NCI-H748 treated with DMSO at 0.1 percent for 48 hours (cell line): ENCODE data around the gene MZB1.
A peak's percentile ranks its signal among the peaks of the same experiment; 100 is the strongest.

Experiments
- DNase-seq: peaks from one replicate; lab custom pipeline; 2025; lab: John Stamatoyannopoulos, UW

The MZB1 gene

GRCh38 chr5:139389701-139390638 lies at the start of gene MZB1:
MZB1 (minus strand) TSS chr5:139389913; CDS start chr5:139389856, 57 bp downstream.
- no peak for DNase-seq

DNA sequence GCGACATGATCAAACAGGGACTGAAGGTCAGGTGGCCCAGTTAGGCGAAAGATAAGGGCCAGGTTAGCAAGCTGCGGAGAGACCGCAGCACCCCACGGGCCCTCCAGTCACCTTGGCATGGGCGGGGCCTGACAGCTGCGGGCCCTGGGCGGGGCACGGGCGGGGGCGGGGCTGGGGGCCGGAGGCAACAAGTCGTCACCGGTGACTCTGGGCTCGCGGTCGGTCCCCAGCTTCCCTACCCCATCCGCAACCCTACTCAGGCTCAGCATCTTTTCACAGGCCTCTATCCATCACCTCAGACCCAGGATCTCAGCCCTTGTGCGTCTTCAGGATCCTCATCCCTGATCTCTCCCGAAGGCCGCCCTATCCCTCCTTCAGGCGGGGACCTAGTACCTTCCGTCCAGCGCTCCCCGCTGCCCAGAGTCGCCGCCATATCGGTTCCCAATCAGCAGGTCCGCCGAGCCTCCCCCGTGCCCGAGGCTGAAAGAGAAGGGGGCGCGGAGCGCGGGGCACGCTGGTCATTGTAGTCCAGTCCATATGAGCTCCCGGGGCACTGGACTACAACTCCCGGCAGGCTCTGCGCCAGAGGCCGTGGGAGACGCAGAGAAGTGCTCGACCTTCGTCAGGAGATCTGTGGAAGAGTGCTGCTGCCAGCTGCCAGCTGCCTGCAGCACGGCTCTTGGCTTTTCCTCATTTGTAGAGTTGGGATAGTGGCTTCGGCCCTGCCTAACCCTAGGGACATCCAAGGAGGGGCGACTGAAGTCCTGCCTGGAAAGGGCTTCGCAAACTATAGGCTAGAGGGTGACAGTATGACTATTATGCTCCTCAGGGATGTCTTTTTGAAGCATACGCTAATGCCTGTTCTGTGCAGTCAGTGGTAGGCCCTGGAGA lies 49.5 kb upstream of the MZB1 start, which contains the start of gene DNAJC18:
TSS of gene DNAJC18 (minus strand) at position 513 of the 891 bp plus-strand sequence. CDS start at position 433, 80 bp downstream.
- peak; percentile 89 for DNase-seq

DNA sequence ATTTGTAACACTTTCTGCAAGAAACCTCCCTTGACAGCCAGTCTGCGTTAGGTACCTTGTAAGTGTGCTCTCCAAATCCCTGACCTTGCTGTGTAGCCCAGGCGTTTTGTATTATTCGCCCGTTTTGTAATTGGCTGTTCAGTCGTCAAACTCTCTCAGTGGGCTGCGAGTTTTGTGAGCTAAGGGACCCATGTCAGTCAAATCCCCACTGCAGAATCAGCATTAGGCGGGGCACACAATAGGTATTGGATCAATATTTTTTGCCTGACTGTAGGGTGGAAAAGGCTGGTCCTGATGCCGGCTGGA lies 48.9 kb upstream of the MZB1 start:
- DNase-seq: no peak

DNA sequence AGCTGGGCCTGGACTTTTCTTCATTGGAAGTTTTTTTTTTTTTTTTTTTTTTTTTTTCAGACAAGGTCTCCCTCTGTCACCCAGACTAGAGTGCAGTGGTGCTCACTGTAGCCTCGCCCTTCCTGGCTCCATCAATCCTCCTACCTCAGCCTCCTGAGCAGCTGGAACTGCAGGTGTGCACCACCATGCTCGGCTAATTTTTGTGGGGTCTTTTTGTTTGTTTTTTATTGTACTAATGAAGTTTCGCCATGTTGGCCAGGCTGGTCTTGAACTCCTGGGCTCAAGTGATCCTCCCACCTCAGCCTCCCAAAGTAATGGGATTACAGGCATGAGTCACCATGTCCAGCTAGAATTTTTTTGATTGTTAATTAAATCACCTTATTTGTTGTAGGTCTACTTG lies 46.0 kb upstream of the MZB1 start:
- no peak for DNase-seq

GRCh38 chr5:139431706-139432105 lies 42.0 kb upstream of the MZB1 start:
- no peak for DNase-seq

DNA sequence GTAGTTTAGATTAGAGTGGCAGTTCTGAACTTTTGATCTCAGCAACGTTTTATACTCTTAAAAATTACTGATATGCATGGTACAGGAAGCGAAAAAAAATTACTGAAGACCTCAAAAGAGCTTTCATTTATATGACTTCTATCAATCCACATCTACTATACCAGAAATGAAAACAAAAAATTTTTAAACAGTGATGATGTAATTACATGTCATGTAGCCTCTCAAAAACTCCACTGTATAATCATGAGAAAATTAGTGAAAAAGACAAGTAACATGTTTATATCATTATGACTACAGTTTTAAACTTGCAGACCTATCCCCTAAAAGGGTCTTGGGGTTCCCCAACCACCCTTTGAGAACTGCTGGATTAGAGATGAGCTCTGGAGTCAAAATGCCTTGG lies 40.3 kb upstream of the MZB1 start:
- DNase-seq: no peak

DNA sequence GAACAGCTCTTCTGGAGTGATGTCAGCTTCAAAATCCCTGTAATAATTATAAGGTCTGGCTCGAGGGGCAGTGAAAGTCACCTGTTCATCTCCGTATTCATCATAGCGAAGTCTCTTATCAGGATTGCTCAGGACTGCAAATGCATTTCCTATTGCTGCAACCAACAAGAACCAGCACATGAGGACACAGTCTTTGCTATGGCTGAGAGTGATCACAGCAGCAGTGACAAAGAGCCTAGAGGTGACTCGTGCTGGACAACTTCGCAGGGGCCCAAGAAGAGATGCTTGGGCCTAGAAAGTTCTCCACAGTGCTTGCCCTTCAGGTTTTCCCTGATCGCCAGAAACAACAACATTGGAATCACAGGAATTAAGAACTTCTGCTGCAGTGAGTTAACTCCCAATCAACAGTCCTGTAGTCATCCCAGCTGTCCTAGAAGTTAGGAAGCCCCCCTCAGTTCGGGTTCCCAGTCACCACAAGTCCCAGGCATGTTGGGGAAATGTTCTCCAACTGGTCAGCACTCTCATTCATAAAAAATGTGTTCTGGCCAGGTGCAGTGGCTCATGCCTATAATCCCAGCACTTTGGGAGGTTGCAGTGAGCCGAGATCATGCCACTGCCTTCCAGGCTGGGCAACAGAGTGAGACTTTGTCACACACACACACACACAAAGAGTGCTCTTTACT lies 36.6 kb upstream of the MZB1 start:
- DNase-seq: no peak

GRCh38 chr5:139425497-139425896 lies 35.8 kb upstream of the MZB1 start:
- no peak for DNase-seq

- DNase-seq: peak; percentile 58
Observed at GRCh38 chr5:139422307-139422893, 32.7 kb upstream of the MZB1 start.

DNA sequence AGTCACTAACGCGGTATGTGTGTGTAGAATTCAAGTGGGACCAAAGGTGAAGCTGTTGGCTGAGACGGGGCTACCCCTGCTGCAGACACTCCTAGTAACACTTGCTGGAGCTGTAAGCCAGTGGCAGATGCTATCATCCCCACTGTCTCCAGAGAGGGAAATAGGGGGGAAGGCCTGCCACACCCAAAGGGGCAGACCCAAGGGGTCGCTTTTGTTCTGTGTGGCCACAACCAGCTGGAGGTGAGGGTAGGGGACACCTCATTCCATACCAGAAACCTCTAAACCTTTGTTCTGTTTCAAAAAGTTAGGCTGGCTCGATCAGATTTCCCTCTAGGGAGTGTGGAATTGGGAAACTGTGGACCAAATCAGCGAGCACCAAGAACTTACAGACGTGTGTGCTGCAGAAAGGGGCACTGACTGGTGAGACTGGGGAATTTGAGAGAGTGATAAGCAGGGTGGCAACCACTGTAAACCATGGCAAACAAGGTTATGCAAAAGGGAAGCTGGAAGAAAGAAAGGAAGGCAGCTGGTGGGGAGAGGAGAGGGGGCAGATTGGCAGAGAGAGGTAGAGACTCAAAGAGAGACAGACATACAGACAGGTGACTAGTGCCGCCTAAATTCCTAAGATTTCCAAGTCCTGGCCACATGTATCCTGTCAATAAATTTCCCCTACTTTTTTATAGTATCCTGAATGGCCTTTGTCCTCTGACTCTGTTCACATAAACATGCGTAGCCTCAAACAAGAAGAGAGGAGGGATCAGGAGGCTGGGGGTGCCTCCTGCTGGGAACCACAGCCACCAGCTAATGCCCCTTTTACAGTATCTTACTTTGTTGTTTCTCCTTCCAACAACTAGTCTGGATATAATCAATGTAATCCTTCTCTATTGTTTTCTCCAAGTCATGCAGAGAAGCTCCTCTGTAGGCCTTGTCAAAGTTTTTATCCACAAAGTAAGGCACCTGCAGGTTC lies 29.8 kb upstream of the MZB1 start:
- no peak for DNase-seq

DNA sequence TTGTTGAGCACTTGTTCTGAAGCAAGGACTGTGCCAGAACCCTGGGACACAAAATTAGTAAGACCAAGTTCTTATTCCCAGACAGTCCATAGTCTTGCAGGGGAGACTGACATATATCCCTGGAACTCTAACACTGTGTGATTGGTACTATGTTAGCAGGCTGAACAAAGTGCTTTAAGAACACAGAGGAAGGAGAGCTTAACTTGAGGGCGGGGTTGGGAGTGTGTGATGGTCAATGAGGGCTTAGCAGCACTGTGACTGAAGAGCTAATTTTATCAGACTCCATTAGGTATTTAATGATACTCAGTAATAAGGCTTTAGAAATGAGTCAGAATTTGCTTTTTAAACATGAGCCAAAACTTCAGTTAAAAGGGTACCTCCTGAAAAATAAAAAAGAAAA lies 29.1 kb upstream of the MZB1 start:
- DNase-seq: no peak

GRCh38 chr5:139417214-139417613 lies 27.5 kb upstream of the MZB1 start:
- DNase-seq: no peak

GRCh38 chr5:139416651-139417050 lies 26.9 kb upstream of the MZB1 start:
- DNase-seq: no peak

GRCh38 chr5:139415869-139416268 lies 26.2 kb upstream of the MZB1 start:
- no peak for DNase-seq

- no peak for DNase-seq
Observed at GRCh38 chr5:139415221-139415861, 25.6 kb upstream of the MZB1 start.

- DNase-seq: no peak
Observed at GRCh38 chr5:139414581-139415130, 24.9 kb upstream of the MZB1 start.

DNA sequence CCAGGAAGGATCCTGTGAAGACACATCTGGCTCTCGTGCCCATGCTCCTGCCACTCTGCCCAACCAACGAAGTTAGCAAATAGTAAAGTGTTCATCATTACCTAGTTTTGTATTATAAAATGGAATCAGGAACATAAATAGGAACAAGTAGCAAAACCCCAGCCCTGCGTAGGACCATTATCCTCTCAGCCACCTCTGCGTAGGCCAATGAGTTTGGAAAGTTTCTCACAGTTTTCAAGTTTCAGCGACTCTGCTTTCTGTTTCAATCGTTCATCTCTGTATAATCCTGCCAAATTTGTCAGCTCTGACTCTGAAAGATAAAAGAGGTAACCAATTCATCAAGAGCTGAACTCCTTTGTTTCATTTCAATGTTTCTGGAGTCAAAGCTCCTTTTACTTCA lies 24.2 kb upstream of the MZB1 start:
- DNase-seq: no peak

DNA sequence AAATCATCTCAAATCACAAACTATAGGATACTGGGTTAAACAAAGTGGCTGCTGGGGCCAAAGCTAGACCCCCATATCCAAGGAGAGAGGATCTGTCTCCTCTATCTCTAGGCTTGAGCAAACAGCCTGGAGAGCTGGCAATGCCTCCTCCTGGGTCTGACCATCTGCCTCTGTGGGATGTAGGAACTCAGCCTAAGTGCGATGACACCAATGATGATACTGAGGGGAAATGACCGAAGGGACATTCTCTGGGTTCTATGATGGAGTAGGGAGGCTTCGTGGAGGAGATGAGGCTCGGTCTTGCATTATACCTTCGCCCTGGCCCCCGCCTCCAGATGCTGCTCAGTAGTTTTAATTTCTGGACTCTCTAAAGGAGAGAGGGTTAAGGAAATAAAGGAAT lies 23.4 kb upstream of the MZB1 start:
- no peak for DNase-seq

DNA sequence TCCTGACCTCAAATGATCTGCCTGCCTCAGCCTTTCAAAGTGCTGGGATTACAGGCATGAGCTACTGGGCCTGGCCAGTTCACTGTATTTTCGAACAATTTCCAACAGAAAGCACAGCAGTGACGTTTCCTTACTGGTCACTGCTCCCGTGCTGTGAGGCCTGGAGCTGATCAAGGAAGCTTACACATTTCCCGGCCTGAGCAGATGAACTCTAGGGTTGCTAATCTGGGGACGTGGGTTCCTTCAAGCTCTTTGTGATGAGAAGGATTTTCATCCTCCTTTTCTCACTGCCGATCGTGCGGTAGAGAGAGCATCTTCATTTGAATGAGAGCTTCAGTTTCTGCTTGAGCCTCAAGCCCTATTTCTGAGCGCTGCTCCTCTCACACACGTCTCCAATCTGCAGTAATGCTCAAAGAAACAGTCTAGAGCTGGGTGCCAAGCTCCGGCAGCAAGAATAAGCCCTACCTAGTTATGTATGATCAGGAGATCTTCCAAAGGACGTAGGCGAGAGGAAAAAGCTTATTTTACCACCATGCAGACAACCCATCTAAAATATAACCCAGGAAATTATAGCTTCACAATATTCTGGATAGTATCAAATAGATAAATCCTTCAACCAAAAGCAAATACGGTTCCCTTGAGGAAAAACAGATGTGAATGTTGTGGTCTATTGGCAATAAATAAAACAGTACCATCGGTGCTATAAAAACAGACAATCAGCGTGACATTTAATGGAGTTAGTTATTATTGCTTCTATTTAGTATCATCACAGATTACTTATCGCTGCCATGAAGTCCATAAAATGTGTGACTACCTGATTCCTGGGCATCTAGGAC lies 21.5 kb upstream of the MZB1 start:
- no peak for DNase-seq
